Stimulated activated CD8-positive, alpha-beta memory T cell treated with anti-CD3 and anti-CD28 coated beads, Interleukin-12 subunit alpha, Interleukin-12 subunit beta, amount 100 ng/mL, for 24 hours (primary cell): ENCODE results near the gene CEP250.
"Not testable (repeated sequence)": the region's sequence is repeated elsewhere in the genome, so short reads cannot be mapped to it uniquely, and the experiment has no call there.

ENCODE experiments used
- DNase-seq: peaks from one replicate; pipeline ENCODE4 v3.0.0-alpha.2; 2020; ENCODE audit errors: extremely low read depth

CEP250 gene

GRCh38 chr20:35454881-35455609, at the start of gene CEP250:
TSS of gene CEP250 (plus strand) at chr20:35455598. CDS start at chr20:35462368, 6,770 bp downstream.
- peak; percentile 82 for DNase-seq

- no peak for DNase-seq
Measured at GRCh38 chr20:35405775-35406174, 49.6 kb upstream of the CEP250 start.

DNA sequence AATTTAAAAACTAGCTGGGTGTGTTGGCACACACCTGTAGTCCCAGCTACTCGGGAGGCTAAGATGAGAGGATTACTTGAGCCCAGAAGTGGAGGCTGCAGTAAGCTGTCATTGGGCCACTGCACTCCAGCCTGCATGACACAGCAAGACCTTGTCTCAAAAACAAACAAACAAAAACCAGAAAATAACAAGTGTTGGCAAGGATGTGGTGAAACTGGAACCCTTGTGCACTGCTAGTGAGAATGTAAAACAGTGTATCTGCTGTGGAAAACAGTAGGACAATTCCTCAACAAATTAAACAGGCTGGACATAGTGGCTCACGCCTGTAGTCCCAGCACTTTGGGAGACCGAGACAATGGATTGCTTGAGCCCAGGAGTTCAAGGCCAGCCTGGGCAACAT, 47.1 kb upstream of the CEP250 start:
- no peak for DNase-seq

DNA sequence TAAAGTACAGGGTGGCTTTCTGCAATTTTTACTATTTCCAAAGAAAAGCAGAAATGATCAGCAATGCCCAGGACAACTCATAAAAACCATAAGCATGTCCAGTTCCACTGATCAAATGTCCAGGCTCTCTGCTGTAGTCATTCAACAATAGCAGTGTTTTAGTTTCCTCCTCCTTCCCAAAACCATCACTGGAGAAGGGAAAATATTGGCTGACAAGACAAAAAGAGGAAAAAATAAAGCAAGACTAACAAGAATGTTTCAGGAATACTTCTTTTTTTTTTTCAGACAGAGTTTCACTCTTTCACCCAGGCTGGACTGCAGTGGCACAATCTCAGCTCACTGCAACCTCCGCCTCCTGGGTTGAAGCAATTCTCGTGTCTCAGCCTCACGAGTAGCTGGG, 45.9 kb upstream of the CEP250 start:
- DNase-seq, result no peak

GRCh38 chr20:35410613-35411012, 44.8 kb upstream of the CEP250 start:
- DNase-seq, result no peak

DNA sequence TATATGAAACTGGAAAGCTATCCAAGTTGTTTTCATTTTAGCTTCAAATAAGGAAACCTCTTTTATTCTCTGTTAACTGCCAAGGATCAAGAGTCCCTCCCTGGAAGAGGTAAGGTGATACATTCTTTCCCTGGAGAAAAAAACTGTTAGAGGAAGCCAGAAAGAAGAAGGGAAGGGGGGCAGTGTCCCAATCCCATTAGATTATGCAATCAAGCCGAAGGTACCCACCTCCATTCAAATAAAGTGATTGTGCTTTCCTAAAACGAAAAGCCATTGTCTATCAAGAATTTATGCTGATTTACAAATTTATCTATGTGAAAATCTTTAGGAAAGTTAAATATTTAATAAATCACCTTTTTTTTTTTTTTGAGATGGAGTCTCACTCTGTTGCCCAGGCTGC, 34.1 kb upstream of the CEP250 start:
- no peak for DNase-seq

DNA sequence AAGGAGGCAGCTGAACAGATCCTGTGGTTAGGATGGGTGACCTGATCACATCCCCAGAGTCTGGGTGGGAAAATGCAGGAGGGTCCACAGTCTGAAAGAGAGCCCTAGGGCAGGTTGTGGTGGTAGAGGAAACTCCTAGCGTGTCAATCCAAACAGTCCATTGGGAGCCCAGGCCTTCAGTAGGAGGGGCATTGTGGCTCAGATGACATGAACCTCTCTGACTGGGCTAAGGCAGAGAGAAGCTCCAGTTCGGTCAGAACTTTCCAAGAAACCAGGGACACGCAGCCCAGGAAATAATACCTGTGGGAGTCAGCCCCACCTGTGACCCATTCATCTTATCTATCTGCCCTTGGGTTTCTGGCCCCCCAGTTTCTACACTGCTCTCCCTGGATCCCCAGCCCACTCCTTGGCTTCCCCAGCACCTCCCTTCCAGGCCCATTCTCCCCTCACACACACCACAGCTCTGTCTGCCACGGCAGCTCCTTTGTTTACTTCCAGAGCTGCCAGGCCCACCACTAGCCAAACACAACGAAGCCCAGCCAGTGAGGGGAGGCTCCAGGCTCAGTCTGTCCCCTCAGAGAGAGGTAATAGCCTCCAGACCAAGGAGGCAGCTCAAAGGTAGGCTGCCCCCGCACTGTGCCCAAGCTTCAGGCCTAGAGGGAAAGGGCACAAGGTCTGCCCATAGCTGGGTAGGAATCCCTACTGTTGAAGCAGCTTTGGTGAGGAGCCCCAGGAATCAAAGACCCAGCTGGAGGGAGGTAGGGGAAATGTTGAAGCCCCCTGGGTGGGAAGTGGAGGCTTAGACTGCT, 23.6 kb upstream of the CEP250 start:
- DNase-seq, result no peak

DNA sequence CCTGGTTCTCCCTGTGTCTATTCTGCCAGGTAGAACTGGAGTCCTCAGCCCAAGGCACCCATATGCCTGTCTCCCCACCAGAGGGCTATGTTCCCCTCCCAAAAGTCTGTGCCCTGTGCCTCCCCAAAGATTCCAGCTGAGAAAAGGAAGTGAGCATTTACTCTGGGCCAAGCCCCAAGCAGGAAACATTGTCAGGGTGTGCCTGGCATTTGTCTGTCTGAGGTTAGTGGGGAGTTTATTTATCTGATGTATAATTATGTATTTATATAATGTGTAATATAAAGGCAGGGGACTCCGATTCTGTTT, 23.0 kb upstream of the CEP250 start:
- DNase-seq, result no peak

DNA sequence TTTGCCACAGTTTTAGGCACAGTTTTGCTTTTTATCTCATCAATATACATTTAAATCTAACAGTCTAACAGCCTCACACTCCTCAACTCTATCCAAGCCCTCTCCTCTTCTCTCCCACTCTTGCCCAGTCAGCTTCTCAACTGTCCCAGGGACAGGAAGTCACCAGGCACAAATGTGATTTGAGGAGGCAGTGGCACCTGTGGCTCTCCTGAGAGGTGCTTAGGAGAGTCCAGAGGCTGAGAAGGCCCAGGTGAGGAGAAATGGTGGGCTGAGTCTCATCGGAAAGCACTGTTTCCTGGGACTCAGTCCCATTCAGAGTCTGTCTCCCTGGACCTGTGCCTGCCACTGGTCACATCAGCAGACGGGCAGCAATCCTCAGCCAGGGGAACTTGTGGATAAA, 22.1 kb upstream of the CEP250 start:
- no peak for DNase-seq

DNA sequence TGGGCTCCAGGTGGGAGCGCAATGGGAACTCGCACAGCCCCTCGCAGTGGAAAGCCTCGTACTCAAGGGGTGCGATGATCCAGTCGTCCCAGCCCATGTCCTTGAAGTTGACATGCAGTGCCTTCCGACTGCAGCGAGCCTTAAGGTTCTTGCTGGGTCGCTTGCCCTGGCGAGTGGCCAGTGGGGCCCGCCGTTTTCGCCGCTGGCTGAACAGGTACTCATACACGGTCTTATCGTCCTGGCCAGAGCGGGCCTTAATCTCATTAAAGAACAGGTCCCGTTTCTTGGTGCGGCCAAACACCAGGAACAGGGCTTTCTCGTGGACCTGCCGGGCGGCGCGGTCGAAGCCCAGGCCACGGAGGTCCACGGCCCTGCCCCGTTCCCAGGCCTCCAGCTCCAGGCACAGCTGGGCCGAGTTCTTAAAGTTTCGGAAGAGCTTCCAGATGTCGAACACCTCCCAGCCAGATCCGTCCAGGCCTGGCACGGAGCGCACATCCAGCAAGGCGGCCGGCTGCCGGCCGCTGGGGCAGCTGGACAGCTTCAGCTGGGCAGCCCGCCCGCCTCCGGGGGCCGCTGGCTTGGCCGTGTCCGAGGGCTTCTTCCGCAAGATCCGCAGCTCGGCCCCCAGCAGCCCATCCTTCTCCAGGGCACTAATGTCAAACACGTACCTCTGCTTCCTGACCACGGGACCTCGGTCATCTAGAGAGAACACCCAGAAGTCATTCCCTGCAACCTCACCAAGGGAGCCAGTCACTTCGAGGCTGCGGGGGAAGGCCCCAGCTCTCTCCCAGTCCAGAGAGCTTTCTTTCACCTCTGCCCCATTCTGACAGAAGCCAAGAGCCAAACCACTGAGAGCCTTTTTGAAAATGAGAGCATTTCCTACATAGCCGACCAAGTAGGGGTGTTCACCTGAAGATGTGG, 21.1 kb upstream of the CEP250 start:
- no peak for DNase-seq

DNA sequence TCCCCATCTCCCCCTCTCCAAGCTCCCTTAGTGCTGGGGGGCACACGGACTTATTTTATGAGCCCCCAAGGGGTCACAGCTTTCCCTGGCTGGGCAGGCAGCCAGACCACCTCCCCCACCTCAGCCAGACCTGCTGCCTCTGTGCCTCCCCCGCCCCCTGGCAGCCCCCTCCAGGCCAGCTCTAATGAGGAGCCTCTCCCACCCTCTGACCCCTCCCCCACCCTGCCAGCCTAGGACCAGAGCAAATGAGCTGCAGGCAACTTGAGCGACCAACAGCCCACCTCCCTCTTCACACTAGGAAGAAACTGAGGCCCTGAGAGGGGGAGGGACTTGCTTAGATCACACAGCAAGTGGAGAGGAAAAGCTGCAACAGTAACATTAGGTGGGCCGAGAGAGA, 19.2 kb upstream of the CEP250 start:
- DNase-seq, result no peak

DNA sequence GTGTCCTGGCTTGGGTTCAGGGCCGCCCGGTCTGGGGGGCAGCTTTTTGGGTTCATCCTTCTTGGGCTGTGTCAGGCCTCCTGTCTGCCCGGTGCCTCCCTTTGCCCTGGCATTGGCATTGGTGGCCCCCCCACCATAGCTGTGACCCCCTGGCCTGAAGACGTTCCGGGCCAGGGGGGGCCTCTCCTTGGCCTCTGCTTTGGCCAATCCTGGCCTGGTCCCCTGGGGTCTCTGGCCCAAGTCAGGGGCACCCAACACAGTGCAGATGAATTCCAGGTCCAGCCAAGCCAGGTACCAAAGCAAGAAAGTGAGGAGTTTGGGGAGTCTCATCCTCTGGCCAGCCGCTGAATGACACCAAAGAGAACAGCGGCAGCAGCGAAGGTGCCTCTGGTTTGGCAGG, 17.8 kb upstream of the CEP250 start:
- DNase-seq, result no peak

- no peak for DNase-seq
Measured at GRCh38 chr20:35443003-35443402, 12.4 kb upstream of the CEP250 start.

GRCh38 chr20:35444226-35444625, 11.2 kb upstream of the CEP250 start:
- no peak for DNase-seq

DNA sequence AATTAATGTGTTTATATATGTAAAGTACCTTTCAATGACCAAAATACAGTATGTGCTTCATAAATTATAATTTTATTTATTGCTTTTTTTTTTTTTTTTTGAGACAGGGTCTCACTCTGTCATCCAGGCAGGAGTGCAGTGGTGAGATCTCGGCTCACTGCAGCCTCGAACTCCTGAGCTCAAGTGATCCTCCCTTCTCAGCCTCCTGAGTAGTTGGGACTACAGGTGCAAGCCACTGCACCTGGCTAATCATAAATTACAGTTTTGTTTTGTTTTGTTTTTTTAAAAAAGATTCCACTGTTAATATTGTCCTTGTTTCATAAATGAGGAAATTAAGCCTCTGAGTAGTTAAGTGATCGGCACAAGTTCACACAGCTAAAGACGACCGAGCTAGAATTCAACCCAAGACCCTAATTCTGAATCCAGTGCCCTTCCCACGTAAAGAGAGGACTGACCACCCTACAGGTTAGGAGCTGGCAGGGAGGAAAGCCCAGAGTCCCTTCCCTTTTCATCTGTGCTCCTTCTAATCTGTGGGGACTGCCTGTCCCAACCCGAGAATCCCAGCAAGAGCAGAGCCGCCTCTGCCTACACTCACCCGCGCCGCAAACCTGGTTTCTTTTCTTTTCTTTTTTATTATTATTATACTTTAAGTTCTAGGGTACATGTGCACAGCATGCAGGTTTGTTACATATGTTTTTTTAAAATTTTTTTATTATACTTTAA, 8.9 kb upstream of the CEP250 start:
- DNase-seq, result no peak

GRCh38 chr20:35447082-35447789, 8.2 kb upstream of the CEP250 start:
- peak; percentile 68 for DNase-seq

GRCh38 chr20:35448788-35449373, 6.5 kb upstream of the CEP250 start:
- no peak for DNase-seq

GRCh38 chr20:35449855-35450254, 5.5 kb upstream of the CEP250 start:
- not testable (repeated sequence) for DNase-seq

DNA sequence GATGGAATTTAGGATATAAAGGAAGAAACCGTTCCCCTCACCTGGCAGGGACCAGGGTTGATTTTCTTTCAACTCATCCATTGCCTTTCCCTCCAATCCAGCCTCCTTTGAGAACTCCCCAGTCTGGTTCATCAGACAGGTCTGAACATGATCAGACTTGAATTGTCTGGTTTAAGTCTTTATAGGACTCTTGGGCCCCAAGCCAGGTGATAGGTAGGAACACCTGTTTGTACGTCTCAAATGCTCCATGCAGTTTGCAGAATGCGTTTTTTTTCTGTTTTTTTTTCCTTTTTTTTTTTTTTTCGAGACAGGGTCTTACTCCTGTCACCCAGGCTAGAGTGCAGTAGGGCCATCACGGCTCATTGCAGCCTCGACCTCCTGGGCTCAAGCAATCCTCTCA, 4.1 kb upstream of the CEP250 start:
- no peak for DNase-seq

DNA sequence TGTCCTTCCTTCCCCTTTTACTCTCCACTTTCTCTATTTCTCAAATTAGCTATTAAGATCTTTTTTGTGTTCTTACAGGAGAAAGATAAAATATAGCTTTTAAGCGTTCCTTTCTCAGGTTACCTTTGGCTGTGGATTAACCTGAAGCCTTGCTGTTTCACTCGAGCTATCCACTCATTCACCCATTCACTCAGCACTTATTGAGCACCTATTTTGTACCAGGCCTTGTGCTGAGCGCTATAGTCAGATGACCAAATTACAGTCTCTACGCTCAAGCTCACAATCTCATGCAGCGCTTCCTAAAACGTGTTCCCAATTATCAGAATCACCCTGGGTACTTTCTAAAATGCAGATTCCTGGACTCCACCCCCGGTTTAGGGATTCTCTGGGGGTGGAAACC, 1.8 kb upstream of the CEP250 start:
- DNase-seq, result no peak

GRCh38 chr20:35456700-35457099, 1.3 kb downstream of the CEP250 start:
- not testable (repeated sequence) for DNase-seq
